Measurements from ENCODE around the gene TCERG1L. TPM values are rescaled to one million over a fixed set of nuclear protein-coding genes. Genes with fewer than 3 reads are reported as not detected.

Gene TCERG1L
- total RNA-seq, 1 experiment from 2014 or later, result not detected

GRCh38 chr10:131063311-131063710 lies 248.2 kb downstream of the TCERG1L start:
- no peaks in the 10 kb centered on the region for H3K36me3 ChIP-seq (ENCODE audit: insufficient read depth, low read length)
- no peaks in the 10 kb centered on the region for H3K27me3 ChIP-seq (ENCODE audit: low read length)
- no peaks in the 10 kb centered on the region for H3K79me2 ChIP-seq (ENCODE audit: low read length)
- H2AFZ ChIP-seq (ENCODE audit: low read length), result no peak overlapping the region
- H4K20me1 ChIP-seq (ENCODE audit: insufficient read depth, low read depth, low read length), result 0 out of 2 replicates have a peak, but pooled peaks cover 5% of the 10 kb centered on the region
- no peak for DNase-seq
- H3K9ac ChIP-seq (ENCODE audit: low read length), result no peak overlapping the region
- H3K9me3 ChIP-seq (ENCODE audit: low read length), result no peaks in the 10 kb centered on the region
- H3K4me3 ChIP-seq (ENCODE audit: low read length), result no peak overlapping the region
- H3K4me1 ChIP-seq (ENCODE audit: low read length), result peaks cover 13% of the 10 kb centered on the region
- no peak overlapping the region for H3K4me2 ChIP-seq (ENCODE audit: low read depth, low read length, poor library complexity, severe bottlenecking)
- no peak overlapping the region for H3K27ac ChIP-seq (ENCODE audit: low read length)
- H3K9me2 ChIP-seq (replicated peaks; ENCODE audit: insufficient read depth, low read length), result no peaks in the 10 kb centered on the region

GRCh38 chr10:131062621-131063260 lies 248.8 kb downstream of the TCERG1L start:
- H3K27me3 ChIP-seq (ENCODE audit: low read length), result no peaks in the 10 kb centered on the region
- H3K4me2 ChIP-seq (ENCODE audit: low read depth, low read length, poor library complexity, severe bottlenecking), result no peak overlapping the region
- no peaks in the 10 kb centered on the region for H3K79me2 ChIP-seq (ENCODE audit: low read length)
- no peaks in the 10 kb centered on the region for H3K9me2 ChIP-seq (replicated peaks; ENCODE audit: insufficient read depth, low read length)
- H3K9me3 ChIP-seq (ENCODE audit: low read length), result no peaks in the 10 kb centered on the region
- 0 out of 2 replicates have a peak, but pooled peaks cover 5% of the 10 kb centered on the region for H4K20me1 ChIP-seq (ENCODE audit: insufficient read depth, low read depth, low read length)
- no peak overlapping the region for H3K4me3 ChIP-seq (ENCODE audit: low read length)
- H2AFZ ChIP-seq (ENCODE audit: low read length), result no peak overlapping the region
- no peak overlapping the region for H3K9ac ChIP-seq (ENCODE audit: low read length)
- no peaks in the 10 kb centered on the region for H3K36me3 ChIP-seq (ENCODE audit: insufficient read depth, low read length)
- no peak overlapping the region for H3K27ac ChIP-seq (ENCODE audit: low read length)
- DNase-seq, result no peak
- peaks cover 13% of the 10 kb centered on the region for H3K4me1 ChIP-seq (ENCODE audit: low read length)

GRCh38 chr10:131061216-131061615 lies 250.3 kb downstream of the TCERG1L start:
- peaks cover 13% of the 10 kb centered on the region for H3K4me1 ChIP-seq (ENCODE audit: low read length)
- no peaks in the 10 kb centered on the region for H3K79me2 ChIP-seq (ENCODE audit: low read length)
- H3K36me3 ChIP-seq (ENCODE audit: insufficient read depth, low read length), result no peaks in the 10 kb centered on the region
- H4K20me1 ChIP-seq (ENCODE audit: insufficient read depth, low read depth, low read length), result 0 out of 2 replicates have a peak, but pooled peaks cover 5% of the 10 kb centered on the region
- no peak overlapping the region for H2AFZ ChIP-seq (ENCODE audit: low read length)
- no peaks in the 10 kb centered on the region for H3K9me3 ChIP-seq (ENCODE audit: low read length)
- H3K4me2 ChIP-seq (ENCODE audit: low read depth, low read length, poor library complexity, severe bottlenecking), result no peak overlapping the region
- no peak overlapping the region for H3K9ac ChIP-seq (ENCODE audit: low read length)
- DNase-seq, result no peak
- H3K27me3 ChIP-seq (ENCODE audit: low read length), result no peaks in the 10 kb centered on the region
- H3K9me2 ChIP-seq (replicated peaks; ENCODE audit: insufficient read depth, low read length), result no peaks in the 10 kb centered on the region
- H3K27ac ChIP-seq (ENCODE audit: low read length), result no peak overlapping the region
- H3K4me3 ChIP-seq (ENCODE audit: low read length), result no peak overlapping the region

- H3K4me3 ChIP-seq (ENCODE audit: low read length), result no peak overlapping the region
- H3K79me2 ChIP-seq (ENCODE audit: low read length), result no peaks in the 10 kb centered on the region
- H2AFZ ChIP-seq (ENCODE audit: low read length), result no peak overlapping the region
- DNase-seq, result no peak
- H3K27me3 ChIP-seq (ENCODE audit: low read length), result no peaks in the 10 kb centered on the region
- no peak overlapping the region for H3K9ac ChIP-seq (ENCODE audit: low read length)
- H3K9me2 ChIP-seq (replicated peaks; ENCODE audit: insufficient read depth, low read length), result no peaks in the 10 kb centered on the region
- no peaks in the 10 kb centered on the region for H3K36me3 ChIP-seq (ENCODE audit: insufficient read depth, low read length)
- H3K4me1 ChIP-seq (ENCODE audit: low read length), result peaks cover 8% of the 10 kb centered on the region
- no peaks in the 10 kb centered on the region for H3K9me3 ChIP-seq (ENCODE audit: low read length)
- 0 out of 2 replicates have a peak, but pooled peaks cover 5% of the 10 kb centered on the region for H4K20me1 ChIP-seq (ENCODE audit: insufficient read depth, low read depth, low read length)
- no peak overlapping the region for H3K4me2 ChIP-seq (ENCODE audit: low read depth, low read length, poor library complexity, severe bottlenecking)
- H3K27ac ChIP-seq (ENCODE audit: low read length), result no peak overlapping the region
These were observed 251.6 kb downstream of the TCERG1L start for GRCh38 chr10:131059881-131060280.

DNA sequence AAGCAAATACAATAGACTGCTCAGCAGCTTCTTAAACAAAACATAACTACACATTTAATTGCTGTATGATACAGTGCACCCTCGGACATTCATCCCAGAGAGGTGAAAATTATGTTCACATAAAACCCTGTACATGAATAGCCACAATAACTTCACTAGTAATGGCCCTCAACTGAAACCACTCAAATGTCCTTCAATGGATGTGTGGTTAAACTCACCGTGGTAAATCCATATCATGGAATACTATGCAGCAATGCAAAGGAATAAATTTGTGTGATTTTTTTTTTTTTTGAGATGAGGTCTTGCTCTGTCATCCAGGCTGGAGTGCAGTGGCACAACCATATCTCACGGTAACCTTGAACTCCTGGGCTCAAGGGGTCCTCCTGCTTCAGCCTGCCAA lies 252.7 kb downstream of the TCERG1L start:
- H3K9me2 ChIP-seq (replicated peaks; ENCODE audit: insufficient read depth, low read length), result no peaks in the 10 kb centered on the region
- H3K27ac ChIP-seq (ENCODE audit: low read length), result no peak overlapping the region
- no peaks in the 10 kb centered on the region for H3K79me2 ChIP-seq (ENCODE audit: low read length)
- no peak overlapping the region for H2AFZ ChIP-seq (ENCODE audit: low read length)
- no peak for DNase-seq
- no peak overlapping the region for H3K9ac ChIP-seq (ENCODE audit: low read length)
- H3K9me3 ChIP-seq (ENCODE audit: low read length), result no peaks in the 10 kb centered on the region
- H3K36me3 ChIP-seq (ENCODE audit: insufficient read depth, low read length), result no peaks in the 10 kb centered on the region
- no peak overlapping the region for H3K4me3 ChIP-seq (ENCODE audit: low read length)
- H3K27me3 ChIP-seq (ENCODE audit: low read length), result no peaks in the 10 kb centered on the region
- H3K4me2 ChIP-seq (ENCODE audit: low read depth, low read length, poor library complexity, severe bottlenecking), result no peak overlapping the region
- H4K20me1 ChIP-seq (ENCODE audit: insufficient read depth, low read depth, low read length), result 0 out of 2 replicates have a peak, but pooled peaks cover 5% of the 10 kb centered on the region
- peaks cover 6% of the 10 kb centered on the region for H3K4me1 ChIP-seq (ENCODE audit: low read length)

GRCh38 chr10:131056781-131057180 lies 254.7 kb downstream of the TCERG1L start:
- no peak for DNase-seq
- no peak overlapping the region for H3K4me2 ChIP-seq (ENCODE audit: low read depth, low read length, poor library complexity, severe bottlenecking)

DNA sequence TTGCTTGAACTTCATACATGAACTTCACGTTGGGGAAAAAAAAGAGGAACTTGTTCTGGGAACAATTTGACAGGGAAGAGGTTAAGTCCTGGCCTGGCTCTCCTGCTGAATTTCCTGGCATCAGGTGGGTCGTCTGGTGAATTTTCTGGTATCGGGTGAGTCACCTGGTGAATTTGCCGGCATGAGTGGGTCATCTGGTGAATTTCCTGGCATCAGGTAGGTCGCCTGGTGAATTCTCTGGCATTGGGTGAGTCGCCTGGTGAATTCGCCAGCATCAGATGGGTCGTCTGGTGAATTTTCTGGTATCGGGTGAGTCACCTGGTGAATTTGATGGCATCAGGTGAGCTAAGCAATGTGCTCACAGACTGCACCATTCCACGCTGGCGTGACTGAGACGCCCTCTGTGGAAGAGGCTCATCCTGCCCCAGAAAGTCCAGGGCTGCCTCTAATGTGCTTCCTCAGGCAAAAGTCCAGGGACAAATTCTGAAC lies 255.4 kb downstream of the TCERG1L start:
- H3K27ac ChIP-seq (ENCODE audit: low read length), result no peak overlapping the region
- no peak for DNase-seq
- H2AFZ ChIP-seq (ENCODE audit: low read length), result no peak overlapping the region
- no peaks in the 10 kb centered on the region for H3K27me3 ChIP-seq (ENCODE audit: low read length)
- H3K4me3 ChIP-seq (ENCODE audit: low read length), result no peak overlapping the region
- H3K9ac ChIP-seq (ENCODE audit: low read length), result no peak overlapping the region
- no peak overlapping the region for H3K4me2 ChIP-seq (ENCODE audit: low read depth, low read length, poor library complexity, severe bottlenecking)
- no peaks in the 10 kb centered on the region for H3K79me2 ChIP-seq (ENCODE audit: low read length)
- H3K9me2 ChIP-seq (replicated peaks; ENCODE audit: insufficient read depth, low read length), result no peaks in the 10 kb centered on the region
- H3K9me3 ChIP-seq (ENCODE audit: low read length), result no peaks in the 10 kb centered on the region
- no peaks in the 10 kb centered on the region for H4K20me1 ChIP-seq (ENCODE audit: insufficient read depth, low read depth, low read length)
- H3K4me1 ChIP-seq (ENCODE audit: low read length), result peaks cover 4% of the 10 kb centered on the region
- H3K36me3 ChIP-seq (ENCODE audit: insufficient read depth, low read length), result no peaks in the 10 kb centered on the region

More at GRCh38 chr10:131056781-131057180, 254.7 kb downstream of the TCERG1L start:
- H4K20me1 ChIP-seq (ENCODE audit: insufficient read depth, low read depth, low read length), result no peaks in the 10 kb centered on the region
- H3K4me1 ChIP-seq (ENCODE audit: low read length), result peaks cover 4% of the 10 kb centered on the region
- no peaks in the 10 kb centered on the region for H3K36me3 ChIP-seq (ENCODE audit: insufficient read depth, low read length)
- no peaks in the 10 kb centered on the region for H3K9me3 ChIP-seq (ENCODE audit: low read length)
- no peak overlapping the region for H3K27ac ChIP-seq (ENCODE audit: low read length)
- no peak overlapping the region for H2AFZ ChIP-seq (ENCODE audit: low read length)
- H3K9me2 ChIP-seq (replicated peaks; ENCODE audit: insufficient read depth, low read length), result no peaks in the 10 kb centered on the region
- no peak overlapping the region for H3K4me3 ChIP-seq (ENCODE audit: low read length)
- H3K27me3 ChIP-seq (ENCODE audit: low read length), result no peaks in the 10 kb centered on the region
- H3K79me2 ChIP-seq (ENCODE audit: low read length), result no peaks in the 10 kb centered on the region
- no peak overlapping the region for H3K9ac ChIP-seq (ENCODE audit: low read length)

- Histone ChIP-seq H3K9me3 (ENCODE audit: low read length) (no peaks in the 10 kb centered on the region), H3K79me2 (ENCODE audit: low read length) (no peaks in the 10 kb centered on the region), H3K9ac (ENCODE audit: low read length) (no peak overlapping the region), H2AFZ (ENCODE audit: low read length) (no peak overlapping the region), H3K4me3 (ENCODE audit: low read length) (no peak overlapping the region), H4K20me1 (ENCODE audit: insufficient read depth, low read depth, low read length) (no peaks in the 10 kb centered on the region), H3K4me2 (ENCODE audit: low read depth, low read length, poor library complexity, severe bottlenecking) (no peak overlapping the region), H3K9me2 (replicated peaks; ENCODE audit: insufficient read depth, low read length) (no peaks in the 10 kb centered on the region), H3K27me3 (ENCODE audit: low read length) (no peaks in the 10 kb centered on the region), H3K27ac (ENCODE audit: low read length) (no peak overlapping the region), H3K36me3 (ENCODE audit: insufficient read depth, low read length) (no peaks in the 10 kb centered on the region), H3K4me1 (ENCODE audit: low read length) (peaks cover 4% of the 10 kb centered on the region)
- no peak for DNase-seq
These were observed 256.1 kb downstream of the TCERG1L start for GRCh38 chr10:131055437-131055836.

All from Karpas-422 (cell line).